GM19099 (cell line): ENCODE results near the gene KLHL40.

Experiments
- POLR2A ChIP-seq: IDR thresholded peaks from 3 replicates; pipeline ENCODE4 v1.6.1; 2011; ENCODE audit warnings: low read depth; ENCODE audit not compliant: insufficient read length; ENCODE audit errors: extremely low read depth

KLHL40 gene

GRCh38 chr3:42685363-42685881 is at the start of gene KLHL40:
TSS of gene KLHL40 (plus strand) at chr3:42685537. CDS start at chr3:42685619, 82 bp downstream.
- TF ChIP-seq POLR2A: no peak

GRCh38 chr3:42637001-42637400 is 48.3 kb upstream of the KLHL40 start:
- no peak for TF ChIP-seq POLR2A

GRCh38 chr3:42638339-42638842 is 46.9 kb upstream of the KLHL40 start:
- no peak for TF ChIP-seq POLR2A

GRCh38 chr3:42639192-42639591 is 46.1 kb upstream of the KLHL40 start:
- no peak for TF ChIP-seq POLR2A

- TF ChIP-seq POLR2A: no peak
These were observed 45.2 kb upstream of the KLHL40 start for GRCh38 chr3:42640129-42640528.

GRCh38 chr3:42640771-42641370 is 44.5 kb upstream of the KLHL40 start:
- TF ChIP-seq POLR2A: no peak

GRCh38 chr3:42647821-42648459 is 37.4 kb upstream of the KLHL40 start:
- no peak for TF ChIP-seq POLR2A

GRCh38 chr3:42649006-42649405 is 36.3 kb upstream of the KLHL40 start:
- peak; percentile 3 for TF ChIP-seq POLR2A

- no peak for TF ChIP-seq POLR2A
These were observed 35.6 kb upstream of the KLHL40 start for GRCh38 chr3:42649783-42650182.

- TF ChIP-seq POLR2A: no peak
These were observed 33.9 kb upstream of the KLHL40 start for GRCh38 chr3:42651248-42652091.

GRCh38 chr3:42652251-42652610 is 33.1 kb upstream of the KLHL40 start:
- no peak for TF ChIP-seq POLR2A

- peak; percentile 73 for TF ChIP-seq POLR2A
These were observed 32.6 kb upstream of the KLHL40 start for GRCh38 chr3:42652611-42653302.

- TF ChIP-seq POLR2A: no peak
These were observed 32.1 kb upstream of the KLHL40 start for GRCh38 chr3:42653303-42653559.

- TF ChIP-seq POLR2A: no peak
These were observed 31.6 kb upstream of the KLHL40 start, which contains the start of gene ZBTB47 for GRCh38 chr3:42653560-42654330. TSS of gene ZBTB47 (plus strand) at chr3:42653697. CDS start at chr3:42658356, 4,659 bp downstream.
